SK-N-SH treated with all-trans-retinoic acid at 6 μM for 48 hours (cell line): ENCODE measurements around the gene SPATS2.

Experiments used
- PATZ1 ChIP-seq: fragments of 250-450 bp; sonication (Bioruptor Pico); IDR thresholded peaks from 2 replicates; pipeline ENCODE4 v1.8.0; 2020; ENCODE audit warnings: mild to moderate bottlenecking, moderate library complexity, borderline replicate concordance
- RARB ChIP-seq: fragments of 250-450 bp; sonication (Bioruptor Pico); IDR thresholded peaks from 2 replicates; pipeline ENCODE4 v1.8.0; 2021; ENCODE audit warnings: mild to moderate bottlenecking, moderate library complexity
- SNAI2 ChIP-seq: fragments of 250-450 bp; sonication (Bioruptor Pico); IDR thresholded peaks from 2 replicates; pipeline ENCODE4 v1.5.0; 2020; ENCODE audit warnings: mild to moderate bottlenecking, moderate library complexity
- ZFP3 ChIP-seq: fragments of 250-450 bp; sonication (Bioruptor Pico); IDR thresholded peaks from 2 replicates; pipeline ENCODE4 v1.5.0; 2020; ENCODE audit warnings: mild to moderate bottlenecking, moderate library complexity
- ZFP30 ChIP-seq: fragments of 450-650 bp; formaldehyde crosslinking; IDR thresholded peaks from 2 replicates; pipeline ENCODE4 v1.5.0; 2022; ENCODE audit warnings: mild to moderate bottlenecking, moderate library complexity

GRCh38 chr12:49389387-49389703, 22.1 kb downstream of the SPATS2 start:
- TF ChIP-seq PATZ1 (CRISPR knock-in tag) (no peak), RARB (CRISPR knock-in tag) (no peak), ZFP30 (CRISPR knock-in tag) (no peak), SNAI2 (CRISPR knock-in tag) (no peak), ZFP3 (CRISPR knock-in tag) (no peak)
